ENCODE measurements around the gene DNAH14. TPM values are rescaled to one million over a fixed set of nuclear protein-coding genes. Genes with fewer than 3 reads are reported as not detected.
A peak's percentile ranks its signal among the peaks of the same experiment; 100 is the strongest.

DNAH14 gene
- total RNA-seq, 1 experiment from 2014 or later, result 33.2 TPM

DNA sequence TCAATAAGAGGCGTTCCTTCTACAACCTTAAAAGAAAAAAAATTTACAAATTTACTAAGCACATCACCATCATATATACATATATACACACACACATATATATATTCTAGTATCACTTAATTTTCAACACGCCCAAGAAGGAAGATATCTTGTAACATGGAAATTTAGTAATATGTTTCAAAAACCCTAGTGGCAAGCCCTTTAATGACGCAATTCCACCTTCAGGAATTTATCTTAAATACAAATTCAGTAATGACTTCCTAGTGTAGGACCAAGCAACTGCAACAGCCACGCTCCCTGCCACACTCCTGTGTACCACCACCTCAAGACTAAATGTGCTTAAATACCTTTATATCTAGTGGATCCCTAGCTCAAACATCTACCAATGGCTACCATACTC is 485.8 kb downstream of the DNAH14 start:
- no peaks in the 10 kb centered on the region for H3K9me3 ChIP-seq (ENCODE audit: control insufficient read depth in 1 of 2, insufficient read depth in 1 of 2, low read depth in 1 of 2, low read length in 2 of 2)
- TF ChIP-seq REST (IDR thresholded peaks at IDR 0.05; ENCODE audit: low read depth) (no peak), ZNF274 (IDR thresholded peaks at IDR 0.05; ENCODE audit: low read depth, low read length) (no peak), YY1 (IDR thresholded peaks at IDR 0.05; ENCODE audit: extremely low read depth, insufficient replicate concordance, low read depth, low read length) (no peak), CTCF (IDR thresholded peaks at IDR 0.05 in 2 of 3, conservative IDR thresholded peaks at IDR 0.05 in 1 of 3; ENCODE audit: borderline replicate concordance in 1 of 3, insufficient read depth in 1 of 3, low read depth in 2 of 3, low read length in 2 of 3) (no peak; a peak in 1 of 6 replicates), SP1 (IDR thresholded peaks at IDR 0.05; ENCODE audit: low read depth) (no peak), POLR2A (IDR thresholded peaks at IDR 0.05; ENCODE audit: borderline replicate concordance, extremely low read depth, insufficient read depth, insufficient read length) (no peak), JUND (IDR thresholded peaks at IDR 0.05) (no peak), ZFX (IDR thresholded peaks at IDR 0.05) (no peak), CBX3 (IDR thresholded peaks at IDR 0.05; ENCODE audit: low read depth) (no peak), FOSL1 (IDR thresholded peaks at IDR 0.05; ENCODE audit: low read depth) (no peak), CEBPB (IDR thresholded peaks at IDR 0.05; ENCODE audit: low read depth) (no peak), SIN3A (IDR thresholded peaks at IDR 0.05; ENCODE audit: low read depth) (no peak), EGR1 (IDR thresholded peaks at IDR 0.05; ENCODE audit: low read depth) (no peak), RAD21 (IDR thresholded peaks at IDR 0.05; ENCODE audit: low read depth) (no peak), TCF7L2 (IDR thresholded peaks at IDR 0.05; ENCODE audit: borderline replicate concordance, extremely low read depth, insufficient read depth, insufficient read length) (no peak), POLR2AphosphoS5 (IDR thresholded peaks at IDR 0.05; ENCODE audit: low read depth, low read length) (no peak), ELF1 (IDR thresholded peaks at IDR 0.05; ENCODE audit: borderline replicate concordance, low read depth) (no peak)
- TF ChIP-seq, protein P1, sequence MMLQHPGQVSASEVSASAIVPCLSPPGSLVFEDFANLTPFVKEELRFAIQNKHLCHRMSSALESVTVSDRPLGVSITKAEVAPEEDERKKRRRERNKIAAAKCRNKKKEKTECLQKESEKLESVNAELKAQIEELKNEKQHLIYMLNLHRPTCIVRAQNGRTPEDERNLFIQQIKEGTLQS (IDR thresholded peaks at IDR 0.05), result no peak
- TF ChIP-seq, protein P2, sequence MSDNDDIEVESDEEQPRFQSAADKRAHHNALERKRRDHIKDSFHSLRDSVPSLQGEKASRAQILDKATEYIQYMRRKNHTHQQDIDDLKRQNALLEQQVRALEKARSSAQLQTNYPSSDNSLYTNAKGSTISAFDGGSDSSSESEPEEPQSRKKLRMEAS (IDR thresholded peaks at IDR 0.05), result no peak
- H3K4me2 ChIP-seq (ENCODE audit: low read length), result no peak overlapping the region
- no peak overlapping the region for H2AFZ ChIP-seq (ENCODE audit: low read depth, low read length, poor library complexity, severe bottlenecking)
- H3K79me2 ChIP-seq (ENCODE audit: insufficient read depth, low read length), result peaks cover 72% of the 10 kb centered on the region
- H3K4me1 ChIP-seq (ENCODE audit: control insufficient read depth in 1 of 2, insufficient read depth in 2 of 2, low read length in 2 of 2), result no peaks in the 10 kb centered on the region
- H4K20me1 ChIP-seq (ENCODE audit: insufficient read depth), result no peaks in the 10 kb centered on the region; the same call in 1 of the 2 replicates
- ATAC-seq (peak; percentile 49), DNase-seq (ENCODE audit: low read depth, low spot score) (no peak)
- BruUV-seq (replicated peaks), result no TSS peak
- intact Hi-C loops (cut with micrococcal nuclease), result no loop called here
- H3K4me3 ChIP-seq (replicated peaks in 1 of 2; ENCODE audit: low read depth in 1 of 2, low read length in 2 of 2), result no peak overlapping the region
- RAD21 ChIA-PET (ENCODE audit: low non-redundant PET in 1 of 2, low total read pairs in 2 of 2, uncharacterized antibody in 2 of 2, unreplicated experiment in 2 of 2), result no interaction called here
- CTCF ChIA-PET, result no interaction called here
- no peaks in the 10 kb centered on the region for H3K9me2 ChIP-seq (ENCODE audit: insufficient read depth)
- peaks cover 62 to 67% of the 10 kb centered on the region in 2 experiments for H3K36me3 ChIP-seq (ENCODE audit: control insufficient read depth in 1 of 2, insufficient read depth in 2 of 2, low read length in 2 of 2)
- H3K27ac ChIP-seq (ENCODE audit: low read depth, low read length), result no peak overlapping the region
- POLR2A ChIA-PET, result no interaction called here
- no peaks in the 10 kb centered on the region for H3K27me3 ChIP-seq (ENCODE audit: insufficient read depth, low read length)
- no peak overlapping the region for H3K9ac ChIP-seq (ENCODE audit: low read length)
